ENCODE measurements around the gene GJA8.
"Not testable (repeated sequence)": the region's sequence is repeated elsewhere in the genome, so short reads cannot be mapped to it uniquely, and the experiment has no call there.

Gene GJA8

GRCh38 chr1:147902253-147902845 is at the start of gene GJA8:
TSS of gene GJA8 (plus strand) at chr1:147902795. CDS start at chr1:147907956, 5,161 bp downstream.
- ChIA-PET CTCF (interaction anchor here (3.0 kb wide), 1 partner anchor 9 kb away, joined by 18 read pairs; no protein-coding TSS in a partner anchor), POLR2A (no interaction called here)
- DNase-seq (ENCODE audit: low read depth, low spot score), result no peak
- no peak within 1 kb of the TSS for H3K4me3 ChIP-seq (ENCODE audit: low read depth, low read length)
- TF ChIP-seq CTCF (IDR thresholded peaks at IDR 0.05; ENCODE audit: insufficient read depth, low read length, missing control alignments), result no peak

- no peak overlapping the region for H3K4me3 ChIP-seq (ENCODE audit: low read depth, low read length)
- POLR2A ChIA-PET, result no interaction called here
- no peak for TF ChIP-seq CTCF (IDR thresholded peaks at IDR 0.05; ENCODE audit: insufficient read depth, low read length, missing control alignments)
- CTCF ChIA-PET, result interaction anchor here (1.2 kb wide), 1 partner anchor 39 kb away, joined by 3 read pairs; no protein-coding TSS in a partner anchor
- DNase-seq (ENCODE audit: low read depth, low spot score), result no peak
Measured at GRCh38 chr1:147853391-147853790, 49.2 kb upstream of the GJA8 start.

GRCh38 chr1:147854989-147855388 is 47.6 kb upstream of the GJA8 start:
- H3K4me3 ChIP-seq (ENCODE audit: low read depth, low read length); DNase-seq (ENCODE audit: low read depth, low spot score); CTCF ChIA-PET; POLR2A ChIA-PET: not testable (repeated sequence)

GRCh38 chr1:147855996-147856395 is 46.6 kb upstream of the GJA8 start:
- H3K4me3 ChIP-seq (ENCODE audit: low read depth, low read length); CTCF ChIA-PET; DNase-seq (ENCODE audit: low read depth, low spot score); POLR2A ChIA-PET: not testable (repeated sequence)

- DNase-seq (ENCODE audit: low read depth, low spot score); CTCF ChIA-PET; POLR2A ChIA-PET; H3K4me3 ChIP-seq (ENCODE audit: low read depth, low read length): not testable (repeated sequence)
Measured at GRCh38 chr1:147867204-147867603, 35.4 kb upstream of the GJA8 start.

- DNase-seq (ENCODE audit: low read depth, low spot score), result no peak
- TF ChIP-seq CTCF (IDR thresholded peaks at IDR 0.05; ENCODE audit: insufficient read depth, low read length, missing control alignments), result no peak
- ChIA-PET CTCF (no interaction called here), POLR2A (no interaction called here)
- H3K4me3 ChIP-seq (ENCODE audit: low read depth, low read length), result no peak overlapping the region
Measured at GRCh38 chr1:147878022-147878421, 24.6 kb upstream of the GJA8 start.

- no peak overlapping the region for H3K4me3 ChIP-seq (ENCODE audit: low read depth, low read length)
- ChIA-PET POLR2A (no interaction called here), CTCF (no interaction called here)
- TF ChIP-seq CTCF (IDR thresholded peaks at IDR 0.05; ENCODE audit: insufficient read depth, low read length, missing control alignments), result no peak
- no peak for DNase-seq (ENCODE audit: low read depth, low spot score)
Measured at GRCh38 chr1:147879911-147880310, 22.7 kb upstream of the GJA8 start.

GRCh38 chr1:147882535-147882934 is 20.1 kb upstream of the GJA8 start:
- ChIA-PET POLR2A (no interaction called here), CTCF (interaction anchor here (0.9 to 2.4 kb wide), 2 partner anchors 10 to 13 kb away, joined by 3 to 22 read pairs; no protein-coding TSS in a partner anchor)
- no peak for DNase-seq (ENCODE audit: low read depth, low spot score)
- no peak for TF ChIP-seq CTCF (IDR thresholded peaks at IDR 0.05; ENCODE audit: insufficient read depth, low read length, missing control alignments)
- H3K4me3 ChIP-seq (ENCODE audit: low read depth, low read length), result no peak overlapping the region

All from AG04449 (cell line).